ENCODE measurements around the gene CDKN3.
"Not testable (repeated sequence)": the region's sequence is repeated elsewhere in the genome, so short reads cannot be mapped to it uniquely, and the experiment has no call there.

The CDKN3 gene

DNA sequence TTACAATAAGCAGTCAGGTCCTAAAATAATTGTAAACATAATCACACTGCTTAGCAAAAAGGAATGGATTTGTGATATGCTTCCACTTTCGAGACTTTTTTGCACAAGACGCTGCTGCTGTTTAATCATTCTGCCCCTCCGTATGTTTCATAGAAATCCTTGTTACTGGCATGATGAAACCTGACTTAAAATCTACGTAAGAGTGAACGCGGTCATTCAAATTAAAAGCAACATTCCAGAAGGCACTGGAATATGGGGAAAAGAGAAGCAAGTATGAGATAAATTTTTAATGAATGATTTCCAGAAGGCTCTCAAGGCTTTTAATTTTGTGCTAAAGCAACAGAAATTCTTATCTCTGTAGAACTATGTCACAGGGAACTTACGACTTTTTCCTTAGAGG is 43.2 kb downstream of the CDKN3 start:
- Histone ChIP-seq H3K27me3 (ENCODE audit: control insufficient read depth in 1 of 2, insufficient read depth in 2 of 2, low read length in 2 of 2) (no peaks in the 10 kb centered on the region), H3K27ac (ENCODE audit: low read depth, low read length) (peak overlapping the region; percentile 89), H3K9me3 (ENCODE audit: control insufficient read depth in 1 of 2, low read length in 2 of 2) (no peaks in the 10 kb centered on the region), H3K4me3 (ENCODE audit: low read depth in 1 of 2, low read length in 2 of 2) (peak overlapping the region; percentile 84 to 92), H3K9ac (ENCODE audit: low read depth in 1 of 2, low read length in 2 of 2) (peak overlapping the region; percentile 83 to 88), H3K36me3 (ENCODE audit: control insufficient read depth in 1 of 2, insufficient read depth in 2 of 2, low read length in 2 of 2) (no peaks in the 10 kb centered on the region), H3K4me1 (ENCODE audit: control insufficient read depth in 1 of 2, insufficient read depth in 2 of 2, low read length in 2 of 2) (peaks cover 20 to 24% of the 10 kb centered on the region in 2 donors)

DNA sequence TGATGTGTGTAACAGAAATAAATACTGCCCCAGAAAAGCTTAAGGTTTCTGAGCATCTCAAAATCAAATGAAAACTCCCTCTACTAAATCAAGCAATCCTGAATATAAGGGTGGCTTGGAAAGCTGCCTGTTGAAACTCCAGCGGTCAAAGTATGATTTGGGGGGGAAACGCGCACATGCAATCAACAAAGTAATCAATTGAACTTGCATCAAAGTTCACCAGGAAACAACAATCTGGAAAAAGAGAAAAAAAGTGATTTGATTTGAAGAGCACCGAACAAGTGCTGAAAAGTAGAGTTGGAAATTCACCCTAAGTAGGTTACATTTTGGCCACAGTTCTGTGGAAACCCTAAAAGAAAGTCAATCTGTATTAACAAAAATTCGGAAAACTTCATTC is 43.7 kb downstream of the CDKN3 start:
- Histone ChIP-seq H3K4me3 (ENCODE audit: low read depth in 1 of 2, low read length in 2 of 2) (peak overlapping the region; percentile 84 to 92), H3K9ac (ENCODE audit: low read depth in 1 of 2, low read length in 2 of 2) (peak overlapping the region; percentile 83 to 88), H3K36me3 (ENCODE audit: control insufficient read depth in 1 of 2, insufficient read depth in 2 of 2, low read length in 2 of 2) (no peaks in the 10 kb centered on the region), H3K27me3 (ENCODE audit: control insufficient read depth in 1 of 2, insufficient read depth in 2 of 2, low read length in 2 of 2) (no peaks in the 10 kb centered on the region), H3K27ac (ENCODE audit: low read depth, low read length) (peak overlapping the region; percentile 89), H3K9me3 (ENCODE audit: control insufficient read depth in 1 of 2, low read length in 2 of 2) (no peaks in the 10 kb centered on the region), H3K4me1 (ENCODE audit: control insufficient read depth in 1 of 2, insufficient read depth in 2 of 2, low read length in 2 of 2) (peaks cover 17 to 21% of the 10 kb centered on the region in 2 donors)

DNA sequence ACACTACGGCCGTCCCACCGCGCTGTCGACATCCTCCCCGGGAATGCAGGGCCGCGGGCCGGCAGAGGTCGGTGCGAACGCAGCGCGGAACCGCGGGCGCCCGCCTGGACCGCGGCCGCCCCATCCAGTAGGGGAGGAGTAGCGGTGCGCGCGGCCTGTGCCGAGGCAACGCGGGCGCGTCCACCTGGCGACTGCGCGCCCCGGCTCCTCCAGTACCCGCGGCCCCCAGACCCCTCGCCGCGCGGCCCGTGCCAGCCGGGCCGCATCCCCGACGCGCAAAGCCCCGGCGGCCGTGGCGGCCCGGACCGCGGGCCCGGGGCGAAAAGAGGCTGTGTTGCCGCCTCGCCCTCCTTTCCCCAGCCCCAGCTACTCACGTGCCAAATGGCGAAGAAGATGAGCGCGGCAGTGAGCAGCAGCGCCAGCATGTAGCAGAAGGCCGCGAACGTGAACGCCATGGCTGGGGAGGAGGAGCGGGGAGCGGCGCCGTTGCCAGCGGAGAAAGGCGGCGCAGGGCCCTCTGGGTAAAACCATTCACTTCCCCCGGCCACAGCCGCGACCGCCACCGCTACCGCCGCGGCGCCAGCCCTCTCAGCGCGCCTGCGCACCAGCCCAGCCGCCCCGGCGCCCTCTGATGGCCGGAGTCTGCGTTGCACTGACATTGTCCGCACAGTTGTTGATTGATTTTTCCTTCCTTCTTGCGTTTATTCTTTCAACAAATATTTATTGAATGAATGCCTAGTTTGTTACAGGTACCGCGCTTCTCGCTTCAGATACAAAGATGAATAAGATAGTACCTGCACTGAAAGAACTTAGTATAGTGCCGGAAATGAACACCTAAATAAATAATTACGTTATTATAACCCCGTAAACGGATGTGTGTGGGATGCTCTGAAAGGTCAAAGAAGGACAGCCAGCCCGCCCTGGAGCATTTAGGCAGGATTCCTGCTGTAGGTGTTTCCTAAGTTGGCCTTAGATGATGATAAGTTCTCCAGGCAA is 44.4 kb downstream of the CDKN3 start, which contains the start of gene CNIH1:
Gene CNIH1 (minus strand): TSS at position 502 of the 996 bp plus-strand sequence. CDS start 47 bp downstream, at position 455.
- Histone ChIP-seq H3K27me3 (ENCODE audit: control insufficient read depth in 1 of 2, insufficient read depth in 2 of 2, low read length in 2 of 2) (no peaks in the 10 kb centered on the region), H3K4me1 (ENCODE audit: control insufficient read depth in 1 of 2, insufficient read depth in 2 of 2, low read length in 2 of 2) (peaks cover 15 to 21% of the 10 kb centered on the region in 2 donors), H3K4me3 (ENCODE audit: low read depth in 1 of 2, low read length in 2 of 2) (peak within 1 kb of the TSS; percentile 84 to 92), H3K9me3 (ENCODE audit: control insufficient read depth in 1 of 2, low read length in 2 of 2) (no peaks in the 10 kb centered on the region), H3K27ac (ENCODE audit: low read depth, low read length) (peak within 1 kb of the TSS; percentile 89), H3K36me3 (ENCODE audit: control insufficient read depth in 1 of 2, insufficient read depth in 2 of 2, low read length in 2 of 2) (no peaks in the 10 kb centered on the region), H3K9ac (ENCODE audit: low read depth in 1 of 2, low read length in 2 of 2) (peak within 1 kb of the TSS; percentile 83 to 88)

DNA sequence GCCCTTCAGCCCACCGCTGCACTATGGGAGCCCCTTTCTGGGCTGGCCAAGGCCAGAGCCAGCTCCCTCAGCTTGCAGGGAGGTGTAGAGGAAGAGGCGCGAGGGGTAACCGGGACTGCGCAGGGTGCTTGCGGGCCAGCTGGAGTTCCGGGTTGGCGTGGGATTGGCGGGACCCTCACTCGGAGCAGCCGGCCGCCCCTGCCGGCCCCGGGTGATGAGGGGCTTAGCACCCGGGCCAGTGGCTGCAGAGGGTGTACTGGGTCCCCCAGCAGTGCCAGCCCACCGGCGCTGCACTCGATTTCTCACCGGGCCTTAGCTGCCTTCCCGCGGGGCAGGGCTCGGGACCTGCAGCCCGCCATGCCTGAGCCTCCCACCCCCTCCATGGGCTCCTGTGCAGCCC is 46.2 kb downstream of the CDKN3 start:
- not testable (repeated sequence) for H3K9me3 ChIP-seq (ENCODE audit: control insufficient read depth in 1 of 2, low read length in 2 of 2); H3K27me3 ChIP-seq (ENCODE audit: control insufficient read depth in 1 of 2, insufficient read depth in 2 of 2, low read length in 2 of 2); H3K27ac ChIP-seq (ENCODE audit: low read depth, low read length); H3K36me3 ChIP-seq (ENCODE audit: control insufficient read depth in 1 of 2, insufficient read depth in 2 of 2, low read length in 2 of 2); H3K4me3 ChIP-seq (ENCODE audit: low read depth in 1 of 2, low read length in 2 of 2); H3K9ac ChIP-seq (ENCODE audit: low read depth in 1 of 2, low read length in 2 of 2)
- H3K4me1 ChIP-seq (ENCODE audit: control insufficient read depth in 1 of 2, insufficient read depth in 2 of 2, low read length in 2 of 2) = peaks cover 23 to 30% of the 10 kb centered on the region in 2 donors

DNA sequence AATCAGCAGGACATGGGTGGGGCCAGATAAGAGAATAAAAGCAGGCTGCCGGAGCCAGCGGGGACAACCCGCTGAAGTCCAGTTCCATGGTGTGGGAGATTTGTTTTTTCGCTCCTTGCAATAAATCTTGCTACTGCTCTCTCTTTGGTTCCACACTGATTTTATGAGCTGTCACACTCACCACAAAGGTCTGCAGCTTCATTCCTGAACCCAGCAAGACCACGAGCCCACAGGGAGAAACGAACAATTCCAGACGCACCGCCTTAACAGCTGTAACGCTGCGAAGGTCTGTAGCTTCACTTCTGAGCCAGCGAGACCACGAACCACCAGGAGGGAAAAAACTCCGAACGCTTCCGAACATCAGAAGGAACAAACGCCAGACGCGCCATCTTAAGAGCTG is 47.2 kb downstream of the CDKN3 start:
- H3K9ac ChIP-seq (ENCODE audit: low read depth in 1 of 2, low read length in 2 of 2) = no peak overlapping the region
- no peak overlapping the region for H3K27ac ChIP-seq (ENCODE audit: low read depth, low read length)
- no peaks in the 10 kb centered on the region for H3K36me3 ChIP-seq (ENCODE audit: control insufficient read depth in 1 of 2, insufficient read depth in 2 of 2, low read length in 2 of 2)
- peaks cover 23 to 30% of the 10 kb centered on the region in 2 donors for H3K4me1 ChIP-seq (ENCODE audit: control insufficient read depth in 1 of 2, insufficient read depth in 2 of 2, low read length in 2 of 2)
- H3K27me3 ChIP-seq (ENCODE audit: control insufficient read depth in 1 of 2, insufficient read depth in 2 of 2, low read length in 2 of 2) = no peaks in the 10 kb centered on the region
- no peak overlapping the region for H3K4me3 ChIP-seq (ENCODE audit: low read depth in 1 of 2, low read length in 2 of 2)
- H3K9me3 ChIP-seq (ENCODE audit: control insufficient read depth in 1 of 2, low read length in 2 of 2) = no peaks in the 10 kb centered on the region

DNA sequence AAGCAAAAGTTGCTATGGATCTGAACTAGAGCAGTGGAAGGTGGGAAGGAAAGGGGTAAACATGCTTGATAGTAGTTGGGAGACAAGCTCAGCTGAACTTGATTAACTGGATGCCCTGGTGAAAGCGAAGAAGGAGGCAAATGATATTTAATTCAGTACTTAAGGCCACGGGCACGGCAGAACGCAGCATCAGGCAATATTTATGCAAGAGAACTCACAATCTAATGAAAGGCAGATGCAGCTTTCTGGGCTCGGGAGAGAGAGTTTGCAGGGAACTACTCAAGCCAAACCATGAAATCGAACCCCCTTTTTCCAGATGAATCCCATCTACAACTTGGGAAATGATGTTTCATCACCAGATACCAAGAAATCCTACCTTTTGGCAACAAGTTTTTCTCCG is 47.9 kb downstream of the CDKN3 start:
- Histone ChIP-seq H3K4me3 (ENCODE audit: low read depth in 1 of 2, low read length in 2 of 2) (no peak overlapping the region), H3K27ac (ENCODE audit: low read depth, low read length) (no peak overlapping the region), H3K4me1 (ENCODE audit: control insufficient read depth in 1 of 2, insufficient read depth in 2 of 2, low read length in 2 of 2) (peaks cover 19 to 29% of the 10 kb centered on the region in 2 donors), H3K36me3 (ENCODE audit: control insufficient read depth in 1 of 2, insufficient read depth in 2 of 2, low read length in 2 of 2) (no peaks in the 10 kb centered on the region), H3K9me3 (ENCODE audit: control insufficient read depth in 1 of 2, low read length in 2 of 2) (no peaks in the 10 kb centered on the region), H3K27me3 (ENCODE audit: control insufficient read depth in 1 of 2, insufficient read depth in 2 of 2, low read length in 2 of 2) (no peaks in the 10 kb centered on the region), H3K9ac (ENCODE audit: low read depth in 1 of 2, low read length in 2 of 2) (no peak overlapping the region)

DNA sequence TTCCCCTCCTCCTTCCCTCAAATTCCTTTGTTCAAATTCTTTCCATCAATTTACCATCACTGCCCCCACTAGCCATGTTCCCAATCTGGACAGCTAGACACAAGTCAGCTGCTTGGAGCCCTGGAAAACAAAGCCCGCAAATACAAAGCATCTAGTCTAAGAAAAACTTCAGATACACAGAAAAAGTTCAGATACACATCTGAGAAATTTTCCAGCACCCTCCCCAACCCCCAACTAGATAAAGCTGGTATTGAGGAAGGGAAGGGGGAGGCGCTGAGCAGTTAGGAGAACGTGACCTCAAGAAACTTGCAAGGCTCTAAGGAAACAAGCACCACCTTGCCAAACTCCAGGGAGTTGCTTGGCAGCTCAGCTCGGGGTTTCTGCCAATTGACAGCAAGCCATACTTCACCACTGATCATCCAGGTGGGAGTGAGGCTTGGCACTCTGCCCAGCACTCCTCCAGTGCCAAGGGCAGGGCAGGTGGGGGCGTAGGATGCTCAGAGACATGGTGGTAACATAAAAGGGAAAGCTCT is 49.4 kb downstream of the CDKN3 start:
- H3K9ac ChIP-seq (ENCODE audit: low read depth in 1 of 2, low read length in 2 of 2) = no peak overlapping the region
- H3K9me3 ChIP-seq (ENCODE audit: control insufficient read depth in 1 of 2, low read length in 2 of 2) = no peaks in the 10 kb centered on the region
- no peak overlapping the region for H3K27ac ChIP-seq (ENCODE audit: low read depth, low read length)
- no peaks in the 10 kb centered on the region for H3K27me3 ChIP-seq (ENCODE audit: control insufficient read depth in 1 of 2, insufficient read depth in 2 of 2, low read length in 2 of 2)
- peaks cover 10 to 22% of the 10 kb centered on the region in 2 donors for H3K4me1 ChIP-seq (ENCODE audit: control insufficient read depth in 1 of 2, insufficient read depth in 2 of 2, low read length in 2 of 2)
- no peaks in the 10 kb centered on the region for H3K36me3 ChIP-seq (ENCODE audit: control insufficient read depth in 1 of 2, insufficient read depth in 2 of 2, low read length in 2 of 2)
- no peak overlapping the region for H3K4me3 ChIP-seq (ENCODE audit: low read depth in 1 of 2, low read length in 2 of 2)

DNA sequence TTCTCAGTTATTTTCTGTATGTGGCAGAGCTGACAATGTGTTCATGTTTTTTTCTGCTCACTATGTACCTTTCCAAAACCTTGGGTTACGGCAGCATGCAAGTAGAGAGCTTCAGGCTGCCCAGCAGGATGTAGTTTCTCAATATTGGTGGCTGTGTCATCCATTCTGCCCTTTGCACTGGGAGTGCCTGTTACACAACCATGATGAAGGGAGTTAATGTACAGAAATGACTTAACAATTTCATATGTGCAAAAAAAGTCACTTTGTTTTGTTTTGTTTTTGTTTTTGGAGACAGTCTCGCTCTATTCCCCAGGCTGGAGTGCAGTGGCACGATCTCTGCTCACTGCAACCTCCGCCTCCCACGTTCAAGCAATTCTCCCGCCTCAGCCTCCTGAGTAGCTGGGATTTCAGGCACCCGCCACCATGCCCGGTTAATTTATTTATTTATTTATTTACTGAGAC is 50.5 kb downstream of the CDKN3 start:
- no peak overlapping the region for H3K27ac ChIP-seq (ENCODE audit: low read depth, low read length)
- H3K4me1 ChIP-seq (ENCODE audit: control insufficient read depth in 1 of 2, insufficient read depth in 2 of 2, low read length in 2 of 2) = peaks cover 10 to 15% of the 10 kb centered on the region in 2 donors
- peak overlapping the region in 1 of 2 donors; percentile 36 for H3K4me3 ChIP-seq (ENCODE audit: low read depth in 1 of 2, low read length in 2 of 2)
- no peaks in the 10 kb centered on the region for H3K27me3 ChIP-seq (ENCODE audit: control insufficient read depth in 1 of 2, insufficient read depth in 2 of 2, low read length in 2 of 2)
- H3K9me3 ChIP-seq (ENCODE audit: control insufficient read depth in 1 of 2, low read length in 2 of 2) = no peaks in the 10 kb centered on the region
- no peaks in the 10 kb centered on the region for H3K36me3 ChIP-seq (ENCODE audit: control insufficient read depth in 1 of 2, insufficient read depth in 2 of 2, low read length in 2 of 2)
- H3K9ac ChIP-seq (ENCODE audit: low read depth in 1 of 2, low read length in 2 of 2) = no peak overlapping the region

DNA sequence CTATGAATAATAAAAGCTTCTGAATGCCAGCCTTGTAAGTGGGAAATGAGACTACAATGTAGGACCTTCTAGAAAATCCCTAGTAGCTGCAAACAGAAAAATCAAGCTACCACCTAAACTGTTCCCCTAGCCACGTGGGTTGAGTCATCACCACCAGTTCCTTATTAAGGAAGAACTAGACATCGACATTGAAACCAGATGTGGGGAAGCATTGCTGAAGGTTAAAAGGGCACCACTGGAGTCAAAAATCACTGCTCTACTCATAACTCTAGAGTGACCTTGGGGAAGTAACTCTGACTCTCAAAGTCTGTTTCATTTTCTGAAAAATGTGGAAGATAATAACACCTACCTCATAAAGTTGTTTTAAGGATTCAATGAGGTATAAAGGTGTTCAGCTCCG is 53.7 kb downstream of the CDKN3 start:
- no peak overlapping the region for H3K9ac ChIP-seq (ENCODE audit: low read depth in 1 of 2, low read length in 2 of 2)
- no peaks in the 10 kb centered on the region for H3K9me3 ChIP-seq (ENCODE audit: control insufficient read depth in 1 of 2, low read length in 2 of 2)
- no peak overlapping the region for H3K27ac ChIP-seq (ENCODE audit: low read depth, low read length)
- H3K27me3 ChIP-seq (ENCODE audit: control insufficient read depth in 1 of 2, insufficient read depth in 2 of 2, low read length in 2 of 2) = no peaks in the 10 kb centered on the region
- no peaks in the 10 kb centered on the region for H3K36me3 ChIP-seq (ENCODE audit: control insufficient read depth in 1 of 2, insufficient read depth in 2 of 2, low read length in 2 of 2)
- peaks cover 10 to 15% of the 10 kb centered on the region in 2 donors for H3K4me1 ChIP-seq (ENCODE audit: control insufficient read depth in 1 of 2, insufficient read depth in 2 of 2, low read length in 2 of 2)
- H3K4me3 ChIP-seq (ENCODE audit: low read depth in 1 of 2, low read length in 2 of 2) = no peak overlapping the region

DNA sequence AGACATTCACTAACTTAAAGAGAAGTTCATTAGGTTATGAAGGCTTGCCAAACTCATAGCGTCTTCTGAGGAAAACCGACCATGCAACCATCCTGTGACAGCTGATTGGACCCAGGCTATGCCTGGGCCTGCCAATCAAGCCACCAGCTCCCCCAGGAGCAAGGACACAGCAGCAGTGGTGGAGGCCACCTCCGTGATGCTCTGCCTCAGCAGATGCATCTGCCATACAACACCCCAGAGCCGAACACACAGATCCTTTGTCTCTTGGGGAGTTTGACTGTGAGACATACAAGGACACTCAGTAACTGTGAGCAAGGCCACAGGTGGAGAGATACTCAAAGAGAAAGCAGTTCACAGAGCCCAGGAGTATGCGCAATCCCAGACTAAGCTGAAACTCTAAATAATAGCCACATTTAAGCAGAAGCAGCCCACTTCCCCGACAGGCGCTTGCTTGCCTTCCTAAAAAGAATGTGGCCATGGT is 54.4 kb downstream of the CDKN3 start:
- H3K4me3 ChIP-seq (ENCODE audit: low read depth in 1 of 2, low read length in 2 of 2) = no peak overlapping the region
- H3K9me3 ChIP-seq (ENCODE audit: control insufficient read depth in 1 of 2, low read length in 2 of 2) = no peaks in the 10 kb centered on the region
- no peak overlapping the region for H3K27ac ChIP-seq (ENCODE audit: low read depth, low read length)
- no peaks in the 10 kb centered on the region for H3K27me3 ChIP-seq (ENCODE audit: control insufficient read depth in 1 of 2, insufficient read depth in 2 of 2, low read length in 2 of 2)
- H3K36me3 ChIP-seq (ENCODE audit: control insufficient read depth in 1 of 2, insufficient read depth in 2 of 2, low read length in 2 of 2) = no peaks in the 10 kb centered on the region
- H3K4me1 ChIP-seq (ENCODE audit: control insufficient read depth in 1 of 2, insufficient read depth in 2 of 2, low read length in 2 of 2) = peaks cover 8 to 9% of the 10 kb centered on the region in 2 donors
- H3K9ac ChIP-seq (ENCODE audit: low read depth in 1 of 2, low read length in 2 of 2) = no peak overlapping the region
